ENCODE data around the gene ABLIM1.

The ABLIM1 gene

DNA sequence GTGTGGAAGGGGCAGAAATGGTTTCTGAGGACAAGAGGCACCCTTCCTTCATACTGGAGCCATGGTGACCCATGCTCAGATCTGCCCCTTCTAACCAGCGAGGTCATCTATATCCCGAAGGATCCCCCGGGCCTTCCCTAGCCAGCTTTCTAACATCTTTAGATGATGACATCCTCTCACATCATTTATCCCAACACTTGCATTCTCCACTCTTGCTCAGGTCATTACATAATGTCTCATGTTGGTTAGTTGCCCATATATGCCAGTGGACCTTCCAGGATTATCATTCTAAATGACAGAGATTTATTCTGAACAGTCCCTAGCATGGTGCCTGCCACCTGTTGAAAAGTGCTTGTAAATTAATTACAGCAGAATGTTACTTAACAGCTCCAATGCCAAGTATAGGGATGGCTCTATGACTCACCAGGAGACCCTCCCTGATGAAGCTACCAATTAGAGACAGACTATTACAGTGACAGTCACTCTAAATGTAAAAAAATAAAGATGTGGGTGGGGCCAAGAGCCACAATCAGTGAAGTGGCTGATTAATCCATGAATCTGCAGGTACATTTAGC, 22.6 kb upstream of the ABLIM1 start:
- no peaks in the 10 kb centered on the region for H3K9me3 ChIP-seq (ENCODE audit: control insufficient read depth, low read length)
- WGBS, 2 experiments (ENCODE audit: insufficient coverage in 2 of 2) = 67 to 96% methylated on average over 1 to 3 of the region's 3 CpGs

DNA sequence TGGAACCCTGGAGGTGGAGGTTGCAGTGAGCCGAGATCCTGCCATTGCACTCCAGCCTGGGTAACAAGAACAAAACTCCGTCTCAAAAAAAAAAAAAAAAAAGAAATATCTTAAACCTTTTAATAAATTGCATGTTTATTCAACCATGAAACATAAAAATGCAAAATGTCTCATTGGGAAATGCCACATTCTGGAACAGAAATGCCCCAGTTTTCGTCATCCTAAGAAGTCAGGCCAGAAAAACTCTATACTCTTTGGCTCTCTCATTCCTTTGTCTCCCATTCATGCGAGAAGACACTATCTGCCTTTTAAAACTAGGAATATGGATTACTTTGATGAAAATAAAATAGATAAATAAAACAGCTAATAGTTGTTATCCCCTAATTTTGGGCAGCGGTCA, 21.5 kb upstream of the ABLIM1 start:
- 100% methylated on average over 1 of the region's 5 CpGs for WGBS, 2 experiments (ENCODE audit: insufficient coverage in 2 of 2)
- no peak overlapping the region for H3K4me3 ChIP-seq (ENCODE audit: extremely low read depth, insufficient read depth, low read length, poor library complexity, severe bottlenecking)
- H3K4me1 ChIP-seq (ENCODE audit: control insufficient read depth, insufficient read depth, low read length, poor library complexity, severe bottlenecking) = peaks cover 15% of the 10 kb centered on the region
- H3K36me3 ChIP-seq (ENCODE audit: control insufficient read depth, insufficient read depth, low read length) = no peaks in the 10 kb centered on the region
- no peak overlapping the region for H3K27ac ChIP-seq (ENCODE audit: low read depth, low read length, severe bottlenecking)
- no peaks in the 10 kb centered on the region for H3K9me3 ChIP-seq (ENCODE audit: control insufficient read depth, low read length)

More for the DNA sequence above, 22.6 kb upstream of the ABLIM1 start:
- no peaks in the 10 kb centered on the region for H3K36me3 ChIP-seq (ENCODE audit: control insufficient read depth, insufficient read depth, low read length)
- no peak overlapping the region for H3K4me3 ChIP-seq (ENCODE audit: extremely low read depth, insufficient read depth, low read length, poor library complexity, severe bottlenecking)
- peaks cover 25% of the 10 kb centered on the region for H3K4me1 ChIP-seq (ENCODE audit: control insufficient read depth, insufficient read depth, low read length, poor library complexity, severe bottlenecking)
- H3K27ac ChIP-seq (ENCODE audit: low read depth, low read length, severe bottlenecking) = no peak overlapping the region

GRCh38 chr10:114678820-114679219, 20.7 kb upstream of the ABLIM1 start:
- Histone ChIP-seq H3K4me3 (ENCODE audit: extremely low read depth, insufficient read depth, low read length, poor library complexity, severe bottlenecking) (no peak overlapping the region), H3K27ac (ENCODE audit: low read depth, low read length, severe bottlenecking) (no peak overlapping the region), H3K4me1 (ENCODE audit: control insufficient read depth, insufficient read depth, low read length, poor library complexity, severe bottlenecking) (peaks cover 10% of the 10 kb centered on the region), H3K9me3 (ENCODE audit: control insufficient read depth, low read length) (no peaks in the 10 kb centered on the region), H3K36me3 (ENCODE audit: control insufficient read depth, insufficient read depth, low read length) (no peaks in the 10 kb centered on the region)
- WGBS, 2 experiments (ENCODE audit: insufficient coverage in 2 of 2) = 83 to 100% methylated on average over 2 of the region's 2 CpGs

DNA sequence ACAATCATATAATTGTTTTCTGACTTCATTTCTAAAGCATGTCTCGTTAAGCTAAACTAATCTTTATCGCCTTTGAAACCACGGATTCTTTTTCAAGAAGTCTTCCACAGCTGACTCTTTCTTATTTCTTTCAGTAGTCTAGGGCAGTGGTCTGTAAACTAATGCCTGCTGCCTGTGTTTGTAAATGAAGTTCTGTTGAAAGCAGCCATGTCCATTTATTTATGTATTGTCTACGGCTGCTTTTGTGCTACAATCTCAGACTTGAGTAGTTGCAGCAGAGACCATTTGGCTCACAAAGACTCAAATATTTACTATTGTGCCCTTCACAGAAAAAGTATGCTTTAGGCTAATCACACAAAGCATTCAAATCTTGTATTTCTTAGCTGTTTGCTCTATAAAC, 20.3 kb upstream of the ABLIM1 start:
- Histone ChIP-seq H3K9me3 (ENCODE audit: control insufficient read depth, low read length) (no peaks in the 10 kb centered on the region), H3K4me3 (ENCODE audit: extremely low read depth, insufficient read depth, low read length, poor library complexity, severe bottlenecking) (no peak overlapping the region), H3K4me1 (ENCODE audit: control insufficient read depth, insufficient read depth, low read length, poor library complexity, severe bottlenecking) (peaks cover 10% of the 10 kb centered on the region), H3K36me3 (ENCODE audit: control insufficient read depth, insufficient read depth, low read length) (no peaks in the 10 kb centered on the region), H3K27ac (ENCODE audit: low read depth, low read length, severe bottlenecking) (no peak overlapping the region)
- WGBS, 2 experiments (ENCODE audit: insufficient coverage in 2 of 2) = 86 to 100% methylated on average over 1 to 4 of the region's 4 CpGs

GRCh38 chr10:114674346-114674745, 16.3 kb upstream of the ABLIM1 start:
- H3K4me3 ChIP-seq (ENCODE audit: extremely low read depth, insufficient read depth, low read length, poor library complexity, severe bottlenecking) = no peak overlapping the region
- no peaks in the 10 kb centered on the region for H3K4me1 ChIP-seq (ENCODE audit: control insufficient read depth, insufficient read depth, low read length, poor library complexity, severe bottlenecking)
- no peaks in the 10 kb centered on the region for H3K36me3 ChIP-seq (ENCODE audit: control insufficient read depth, insufficient read depth, low read length)
- WGBS, 2 experiments (ENCODE audit: insufficient coverage in 2 of 2) = no CpG with 5 or more reads among the region's 4 CpGs
- no peaks in the 10 kb centered on the region for H3K9me3 ChIP-seq (ENCODE audit: control insufficient read depth, low read length)
- H3K27ac ChIP-seq (ENCODE audit: low read depth, low read length, severe bottlenecking) = no peak overlapping the region

- peaks cover 5% of the 10 kb centered on the region for H3K9me3 ChIP-seq (ENCODE audit: control insufficient read depth, low read length)
- no peaks in the 10 kb centered on the region for H3K4me1 ChIP-seq (ENCODE audit: control insufficient read depth, insufficient read depth, low read length, poor library complexity, severe bottlenecking)
These were observed 11.6 kb upstream of the ABLIM1 start for GRCh38 chr10:114669648-114670047.

DNA sequence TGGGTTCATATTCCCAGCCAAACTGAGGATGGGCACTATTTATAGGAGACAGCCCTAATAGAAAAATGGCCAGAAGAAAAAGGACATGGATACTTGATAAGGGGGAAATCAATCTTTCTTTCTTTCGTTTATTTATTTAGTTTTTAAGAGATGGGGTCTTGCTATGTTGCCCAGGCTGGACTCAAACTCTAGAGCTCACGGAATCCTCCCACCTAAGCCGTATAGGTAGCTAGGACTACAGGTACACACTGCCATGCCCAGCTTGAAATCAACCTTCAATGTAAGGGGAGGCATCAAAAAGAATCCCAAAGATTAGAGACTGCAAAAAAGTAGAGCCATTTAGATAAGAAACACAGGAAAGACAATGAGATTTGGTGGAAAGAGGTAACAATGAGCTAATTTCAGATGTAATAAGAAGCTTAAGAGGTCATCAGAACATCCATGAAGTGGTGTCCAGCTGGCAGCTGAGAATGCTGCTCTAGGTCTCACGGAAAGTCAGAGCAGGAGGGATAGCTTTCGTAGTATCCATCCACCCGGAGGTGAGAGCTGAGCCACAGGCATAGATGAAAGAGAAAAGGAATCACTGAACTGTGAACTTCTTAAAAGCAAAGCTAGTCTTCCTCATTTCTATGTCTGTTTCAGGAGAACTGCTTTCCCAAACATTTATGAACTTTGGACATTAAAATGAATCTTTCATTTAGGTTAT, 10.5 kb upstream of the ABLIM1 start:
- Histone ChIP-seq H3K27ac (ENCODE audit: low read depth, low read length, severe bottlenecking) (no peak overlapping the region), H3K36me3 (ENCODE audit: control insufficient read depth, insufficient read depth, low read length) (no peaks in the 10 kb centered on the region), H3K4me3 (ENCODE audit: extremely low read depth, insufficient read depth, low read length, poor library complexity, severe bottlenecking) (no peak overlapping the region), H3K4me1 (ENCODE audit: control insufficient read depth, insufficient read depth, low read length, poor library complexity, severe bottlenecking) (peaks cover 7% of the 10 kb centered on the region), H3K9me3 (ENCODE audit: control insufficient read depth, low read length) (peaks cover 5% of the 10 kb centered on the region)
- 94 to 96% methylated on average over 3 to 5 of the region's 6 CpGs for WGBS, 2 experiments (ENCODE audit: insufficient coverage in 2 of 2)

More at GRCh38 chr10:114669648-114670047, 11.6 kb upstream of the ABLIM1 start:
- H3K4me3 ChIP-seq (ENCODE audit: extremely low read depth, insufficient read depth, low read length, poor library complexity, severe bottlenecking) = no peak overlapping the region
- H3K27ac ChIP-seq (ENCODE audit: low read depth, low read length, severe bottlenecking) = no peak overlapping the region
- 100% methylated on average over 1 to 3 of the region's 3 CpGs for WGBS, 2 experiments (ENCODE audit: insufficient coverage in 2 of 2)
- H3K36me3 ChIP-seq (ENCODE audit: control insufficient read depth, insufficient read depth, low read length) = no peaks in the 10 kb centered on the region

- no peak overlapping the region for H3K4me3 ChIP-seq (ENCODE audit: extremely low read depth, insufficient read depth, low read length, poor library complexity, severe bottlenecking)
- H3K9me3 ChIP-seq (ENCODE audit: control insufficient read depth, low read length) = peaks cover 5% of the 10 kb centered on the region
- WGBS, 2 experiments (ENCODE audit: insufficient coverage in 2 of 2) = 91% methylated on average over 1 of the region's 1 CpG; no CpG with 5 or more reads in 1 of the 2 experiments
- no peaks in the 10 kb centered on the region for H3K36me3 ChIP-seq (ENCODE audit: control insufficient read depth, insufficient read depth, low read length)
- H3K27ac ChIP-seq (ENCODE audit: low read depth, low read length, severe bottlenecking) = no peak overlapping the region
- peaks cover 18% of the 10 kb centered on the region for H3K4me1 ChIP-seq (ENCODE audit: control insufficient read depth, insufficient read depth, low read length, poor library complexity, severe bottlenecking)
These were observed 7.8 kb upstream of the ABLIM1 start for GRCh38 chr10:114665873-114666272.

DNA sequence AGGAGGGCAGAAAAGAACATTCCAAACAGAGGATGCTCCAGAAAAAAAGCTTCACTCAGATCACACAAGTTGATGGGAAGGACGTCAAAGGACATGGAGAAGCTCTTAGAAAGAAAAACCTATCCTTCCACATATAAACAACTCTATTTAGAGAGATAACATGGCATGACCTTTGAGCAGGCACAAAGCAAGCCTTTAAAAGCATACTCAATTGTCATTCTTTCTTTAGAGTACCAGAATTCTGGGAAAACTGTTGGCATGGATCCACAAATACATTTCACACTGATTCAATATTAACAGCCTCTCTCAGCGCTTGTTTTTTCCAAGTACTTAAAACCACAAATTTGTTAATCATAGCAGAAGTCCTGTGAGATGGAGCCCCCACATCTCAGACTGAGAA, 7.3 kb upstream of the ABLIM1 start:
- no peak overlapping the region for H3K4me3 ChIP-seq (ENCODE audit: extremely low read depth, insufficient read depth, low read length, poor library complexity, severe bottlenecking)
- peaks cover 18% of the 10 kb centered on the region for H3K4me1 ChIP-seq (ENCODE audit: control insufficient read depth, insufficient read depth, low read length, poor library complexity, severe bottlenecking)
- 100% methylated on average over 2 of the region's 2 CpGs; no CpG with 5 or more reads in 1 of the 2 experiments for WGBS, 2 experiments (ENCODE audit: insufficient coverage in 2 of 2)
- no peak overlapping the region for H3K27ac ChIP-seq (ENCODE audit: low read depth, low read length, severe bottlenecking)
- H3K36me3 ChIP-seq (ENCODE audit: control insufficient read depth, insufficient read depth, low read length) = no peaks in the 10 kb centered on the region
- H3K9me3 ChIP-seq (ENCODE audit: control insufficient read depth, low read length) = peaks cover 5% of the 10 kb centered on the region

GRCh38 chr10:114664127-114664526, 6.1 kb upstream of the ABLIM1 start:
- peaks cover 5% of the 10 kb centered on the region for H3K9me3 ChIP-seq (ENCODE audit: control insufficient read depth, low read length)
- H3K4me1 ChIP-seq (ENCODE audit: control insufficient read depth, insufficient read depth, low read length, poor library complexity, severe bottlenecking) = peaks cover 18% of the 10 kb centered on the region
- no peak overlapping the region for H3K4me3 ChIP-seq (ENCODE audit: extremely low read depth, insufficient read depth, low read length, poor library complexity, severe bottlenecking)
- WGBS, 2 experiments (ENCODE audit: insufficient coverage in 2 of 2) = 69 to 83% methylated on average over 2 to 3 of the region's 4 CpGs
- H3K27ac ChIP-seq (ENCODE audit: low read depth, low read length, severe bottlenecking) = no peak overlapping the region
- no peaks in the 10 kb centered on the region for H3K36me3 ChIP-seq (ENCODE audit: control insufficient read depth, insufficient read depth, low read length)

DNA sequence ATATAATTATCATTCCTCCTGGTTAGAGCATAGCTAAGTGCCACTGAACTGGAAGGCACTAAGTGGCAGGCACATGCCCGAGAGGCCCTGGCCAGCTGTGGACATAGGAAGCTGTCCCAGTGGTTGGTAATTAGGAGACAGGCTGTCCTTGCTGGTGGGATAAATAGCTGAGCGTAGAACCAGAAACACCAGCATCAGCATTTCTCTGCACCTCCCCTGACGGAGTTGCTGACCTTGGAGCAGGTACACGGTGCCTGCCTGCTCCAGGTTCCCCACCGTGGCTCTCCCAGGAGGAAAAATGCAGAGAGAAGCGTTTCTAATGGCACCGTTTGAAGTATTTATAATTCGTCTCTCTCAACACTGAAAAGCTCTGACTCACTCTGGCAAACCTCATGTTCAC, 5.6 kb upstream of the ABLIM1 start:
- Histone ChIP-seq H3K4me1 (ENCODE audit: control insufficient read depth, insufficient read depth, low read length, poor library complexity, severe bottlenecking) (peaks cover 18% of the 10 kb centered on the region), H3K9me3 (ENCODE audit: control insufficient read depth, low read length) (peaks cover 5% of the 10 kb centered on the region)
- 41 to 42% methylated on average over 6 to 8 of the region's 8 CpGs for WGBS, 2 experiments (ENCODE audit: insufficient coverage in 2 of 2)

More for the DNA sequence above, 5.6 kb upstream of the ABLIM1 start:
- Histone ChIP-seq H3K27ac (ENCODE audit: low read depth, low read length, severe bottlenecking) (no peak overlapping the region), H3K4me3 (ENCODE audit: extremely low read depth, insufficient read depth, low read length, poor library complexity, severe bottlenecking) (no peak overlapping the region), H3K36me3 (ENCODE audit: control insufficient read depth, insufficient read depth, low read length) (no peaks in the 10 kb centered on the region)
